Stimulated activated CD4-positive, alpha-beta T cell treated with anti-CD3 and anti-CD28 coated beads, Interleukin-1b, Interleukin-23, amount 100 ng/mL, for 24 hours (primary cell): Measurements from ENCODE around the gene DUSP10.

Experiments
- DNase-seq, 4 experiments: peaks; one replicate each; pipeline ENCODE4 v3.0.0-alpha.2; 2020; ENCODE audit warnings: low read depth in 4 of 4, low spot score in 1 of 4

DUSP10 gene

DNA sequence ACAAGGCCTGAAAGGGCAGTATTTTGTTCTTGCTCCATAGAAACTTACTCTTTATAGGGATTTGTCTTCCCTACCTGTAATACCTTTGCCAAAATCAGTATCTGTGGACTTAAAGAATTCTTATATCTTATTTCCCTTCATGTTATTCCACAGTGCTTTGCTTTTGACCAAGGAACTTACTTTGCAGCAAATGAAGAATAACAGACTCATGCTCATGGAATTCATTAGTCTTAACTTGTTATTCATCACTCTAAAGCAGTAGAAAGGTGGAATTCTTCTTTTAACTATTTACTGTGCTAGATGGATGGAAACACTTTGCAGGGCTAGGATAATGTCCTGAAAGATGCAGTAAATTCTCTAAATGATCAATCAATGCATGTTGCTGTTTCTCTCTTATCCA, 45.9 kb downstream of the DUSP10 start:
- DNase-seq, result no peak

DNA sequence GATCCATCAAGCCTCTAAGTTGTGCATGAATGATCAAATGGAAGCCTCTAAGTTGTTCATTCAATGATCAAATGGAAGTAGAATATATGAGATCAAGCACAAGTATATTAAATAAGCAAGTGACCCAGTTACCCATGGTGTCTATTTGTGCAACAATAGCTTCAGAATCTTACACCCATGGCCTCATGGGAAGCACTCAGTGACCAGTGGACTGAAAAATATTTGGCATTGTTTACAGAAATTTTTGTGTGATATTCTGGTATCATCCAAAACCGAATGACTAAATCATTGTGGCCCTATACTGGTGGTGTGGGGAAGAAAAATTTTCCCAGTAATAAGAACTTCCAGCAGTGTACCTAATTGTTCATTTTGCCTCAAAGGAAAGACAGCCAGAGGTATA, 46.6 kb downstream of the DUSP10 start:
- DNase-seq, result no peak

DNA sequence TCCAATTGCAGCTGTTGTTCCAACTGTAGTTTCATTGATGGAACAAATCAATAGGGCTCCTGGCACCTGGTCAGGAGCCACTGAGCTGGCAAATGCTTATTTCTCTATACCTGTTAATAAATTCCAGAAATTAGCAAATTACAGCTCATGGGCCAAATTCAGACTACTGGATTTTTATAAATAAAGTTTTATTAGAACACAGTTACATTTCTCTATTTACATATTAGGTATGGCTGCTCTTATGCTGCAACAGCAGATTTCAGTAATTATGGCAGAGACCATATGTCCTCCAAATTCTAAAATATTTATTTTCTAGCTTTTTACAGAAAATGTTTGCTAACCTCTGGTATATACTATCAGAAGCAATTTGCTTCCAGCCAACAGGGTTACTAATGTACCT, 47.8 kb downstream of the DUSP10 start:
- no peak for DNase-seq

DNA sequence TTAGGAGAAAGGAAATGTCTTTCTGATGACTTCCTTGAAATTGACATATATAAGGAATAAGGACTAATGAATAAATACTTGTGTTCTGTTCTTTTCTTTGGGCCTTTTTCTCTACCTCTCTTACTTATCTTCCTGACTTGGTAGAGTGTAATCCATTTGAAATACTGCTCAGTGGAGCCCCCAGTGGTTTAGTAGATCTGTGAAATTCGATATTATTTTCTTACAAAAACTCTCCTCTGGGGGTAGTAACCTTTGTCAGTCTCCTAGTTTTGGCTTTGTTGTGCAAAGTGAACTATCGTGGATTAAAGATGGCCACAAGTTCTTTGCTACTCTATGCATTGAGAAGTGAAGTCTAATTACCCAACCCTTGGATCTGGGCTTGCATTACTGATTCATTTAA, 48.8 kb downstream of the DUSP10 start:
- DNase-seq, result no peak

DNA sequence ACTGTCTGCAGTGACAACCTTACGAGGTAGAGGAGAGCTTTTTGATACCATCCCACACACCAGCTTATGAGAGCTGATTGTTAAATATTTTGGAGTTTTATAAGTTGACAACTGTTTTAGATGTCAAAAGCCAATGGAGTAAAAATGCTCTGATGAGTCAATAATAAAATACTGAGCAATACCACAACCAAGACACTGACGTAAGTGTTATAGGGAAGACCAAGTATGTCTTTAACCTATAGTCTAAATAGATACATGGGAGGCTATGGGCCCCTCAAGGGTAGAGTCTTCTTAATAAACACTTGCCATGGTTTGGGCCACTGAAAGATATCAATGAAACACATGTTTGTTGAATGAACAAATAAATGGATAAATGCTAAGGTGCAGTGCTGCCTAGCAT, 49.2 kb downstream of the DUSP10 start:
- no peak for DNase-seq

DNA sequence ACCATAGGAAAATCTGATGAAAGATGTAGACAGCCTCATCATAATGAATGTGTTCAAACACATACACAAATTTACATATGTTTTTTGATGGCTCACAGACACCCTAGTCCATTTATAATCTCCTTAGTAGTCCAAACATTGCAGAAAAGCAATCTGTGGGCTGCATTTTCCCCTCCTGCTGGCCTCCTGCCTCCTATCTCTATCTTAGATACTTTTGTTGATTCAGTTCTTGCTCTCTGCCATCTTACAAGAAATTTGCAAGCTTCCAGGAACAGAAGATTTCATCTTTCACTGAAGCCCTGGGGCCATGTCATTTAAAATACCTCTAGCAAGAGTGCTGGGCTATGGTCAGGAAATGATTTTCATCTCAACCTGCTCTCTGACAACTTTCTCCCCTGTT, 50.6 kb downstream of the DUSP10 start:
- no peak for DNase-seq

DNA sequence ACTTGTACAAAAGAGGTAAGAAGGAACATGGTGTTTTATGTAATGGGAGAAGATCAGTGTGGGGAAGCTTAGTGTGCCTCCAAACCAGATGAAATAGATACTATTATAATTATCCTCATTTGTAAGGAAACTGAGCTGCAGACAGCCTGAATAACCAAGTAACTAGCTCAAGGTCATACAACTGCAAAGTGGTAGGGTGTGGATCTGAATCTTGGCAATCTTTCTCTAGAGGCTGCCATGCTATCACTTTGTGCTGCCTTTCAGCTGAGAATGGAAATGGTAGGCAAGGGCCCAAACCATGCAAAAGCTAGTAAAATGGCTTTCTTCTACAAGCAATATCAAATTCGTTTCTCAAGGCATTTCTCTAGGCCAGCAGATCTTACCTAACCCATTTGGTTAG, 51.0 kb downstream of the DUSP10 start:
- no peak for DNase-seq

DNA sequence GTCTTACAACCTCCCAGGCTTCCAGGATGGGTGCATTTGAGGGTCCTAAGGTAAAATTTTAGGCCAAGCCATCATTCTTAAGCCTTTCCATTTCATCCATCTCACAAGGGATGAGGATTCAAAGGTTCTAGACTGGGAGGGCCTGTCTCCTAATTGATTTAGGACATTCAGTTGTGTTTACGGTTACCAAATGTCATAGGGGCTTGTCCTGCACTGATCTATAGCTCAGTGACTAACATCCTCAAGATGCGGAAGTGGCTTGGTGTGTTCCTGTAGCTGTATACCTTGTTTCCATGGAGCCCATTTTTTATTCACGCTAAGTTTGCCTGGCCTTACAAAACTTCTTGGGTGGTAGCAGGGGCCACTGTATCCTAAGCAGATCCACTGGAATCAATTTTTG, 52.8 kb downstream of the DUSP10 start:
- no peak for DNase-seq

DNA sequence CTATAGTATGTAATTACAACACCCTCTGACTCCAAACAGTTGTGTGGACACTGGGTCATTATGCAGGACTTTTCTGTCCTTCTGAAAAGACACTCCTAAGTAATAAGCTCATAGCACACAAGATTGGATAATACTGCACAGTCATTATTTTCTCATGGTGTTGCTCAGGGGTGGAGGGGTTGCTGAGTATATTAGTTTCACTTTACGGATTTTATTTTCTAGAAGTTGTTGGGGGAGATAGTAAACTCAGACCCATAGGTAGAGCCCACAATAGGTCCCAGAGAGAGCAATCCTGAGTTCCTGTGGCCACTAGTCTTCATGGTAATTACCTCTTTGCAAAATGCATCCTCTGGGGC, 53.4 kb downstream of the DUSP10 start:
- DNase-seq, result no peak

DNA sequence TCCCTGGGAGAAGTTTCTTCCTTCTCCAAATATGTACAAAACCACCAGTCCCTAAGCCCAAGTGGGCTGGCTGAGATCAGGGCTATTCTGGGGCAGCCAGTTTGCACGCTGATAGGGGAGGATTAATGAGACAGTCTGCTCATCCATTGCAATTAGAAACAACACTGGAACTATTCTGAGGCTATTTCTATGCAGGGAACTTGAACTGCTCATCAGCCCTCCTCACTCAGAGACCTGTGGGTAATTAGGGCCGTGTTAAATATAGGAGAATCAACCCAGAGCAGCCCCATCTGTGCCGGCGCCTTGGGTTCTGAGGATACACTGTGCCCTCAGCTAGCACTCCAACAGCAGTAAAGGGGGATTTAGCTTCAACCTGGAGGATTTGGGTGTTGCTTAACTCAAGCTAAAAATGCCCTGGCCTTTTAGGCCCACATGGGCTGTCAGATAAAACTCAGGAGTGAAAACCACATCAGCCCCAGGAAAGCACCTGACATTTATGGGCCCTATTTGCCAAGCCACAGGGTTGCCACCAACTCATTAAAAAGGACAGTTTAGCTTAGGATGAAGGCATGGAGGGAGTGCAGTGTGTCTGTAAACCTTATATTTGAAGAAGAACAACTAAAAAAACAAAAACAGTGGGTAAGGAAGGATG, 53.9 kb downstream of the DUSP10 start:
- no peak for DNase-seq

DNA sequence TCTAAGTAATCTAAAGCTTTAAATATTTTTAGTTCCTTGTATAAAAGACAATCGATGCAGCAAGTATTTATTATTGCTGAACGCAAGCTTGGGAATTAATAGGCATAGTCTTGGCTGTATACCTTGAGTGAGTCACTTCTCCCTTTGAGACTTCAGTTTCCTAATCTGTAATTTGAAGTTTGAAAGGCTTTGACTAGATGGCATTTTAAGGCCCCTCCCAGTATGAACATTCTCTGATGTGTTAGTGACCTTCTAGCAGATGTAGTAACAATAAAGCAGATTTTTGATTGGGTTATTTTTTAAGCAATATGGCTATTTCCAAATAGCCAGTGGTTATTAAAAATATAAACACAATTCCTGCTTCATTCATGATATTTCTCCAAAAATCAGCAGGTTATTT, 58.2 kb downstream of the DUSP10 start:
- DNase-seq, result no peak

DNA sequence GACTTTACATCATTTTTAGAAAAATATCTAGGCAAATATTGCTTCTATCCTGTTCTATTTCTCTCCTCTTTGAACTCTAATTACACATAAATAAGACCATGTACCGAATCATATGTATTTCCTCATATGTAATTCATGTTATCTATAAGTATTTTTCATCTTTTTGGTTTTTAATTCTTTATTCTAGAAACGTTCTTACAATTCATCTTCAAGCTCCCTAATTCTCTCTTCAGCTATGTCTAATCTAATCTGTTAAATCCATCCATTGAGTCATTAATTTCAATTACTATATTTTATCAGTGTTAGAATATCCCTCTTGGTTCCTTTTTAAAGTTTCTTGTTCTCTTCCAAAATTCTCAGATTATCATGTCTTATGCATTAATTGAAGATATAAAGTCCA, 61.8 kb downstream of the DUSP10 start:
- DNase-seq, result no peak

DNA sequence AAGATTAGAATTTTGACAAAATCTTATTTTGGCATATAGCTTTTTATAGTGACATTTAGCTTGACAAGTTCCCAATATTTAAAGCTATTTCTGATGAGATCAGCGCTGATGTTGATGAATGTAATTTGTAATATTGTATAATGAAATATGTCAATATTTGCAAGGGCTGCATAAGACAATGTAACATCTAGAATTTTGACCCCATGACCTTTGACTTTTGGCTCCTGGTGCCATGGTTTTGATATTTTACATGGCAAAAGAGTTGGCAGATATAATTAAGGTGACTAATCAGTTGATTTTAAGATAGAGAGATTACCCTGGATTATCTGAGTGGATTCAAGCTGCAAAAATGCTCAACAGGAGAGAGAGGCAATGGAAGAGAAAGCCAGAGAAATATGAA, 63.9 kb downstream of the DUSP10 start:
- no peak for DNase-seq

DNA sequence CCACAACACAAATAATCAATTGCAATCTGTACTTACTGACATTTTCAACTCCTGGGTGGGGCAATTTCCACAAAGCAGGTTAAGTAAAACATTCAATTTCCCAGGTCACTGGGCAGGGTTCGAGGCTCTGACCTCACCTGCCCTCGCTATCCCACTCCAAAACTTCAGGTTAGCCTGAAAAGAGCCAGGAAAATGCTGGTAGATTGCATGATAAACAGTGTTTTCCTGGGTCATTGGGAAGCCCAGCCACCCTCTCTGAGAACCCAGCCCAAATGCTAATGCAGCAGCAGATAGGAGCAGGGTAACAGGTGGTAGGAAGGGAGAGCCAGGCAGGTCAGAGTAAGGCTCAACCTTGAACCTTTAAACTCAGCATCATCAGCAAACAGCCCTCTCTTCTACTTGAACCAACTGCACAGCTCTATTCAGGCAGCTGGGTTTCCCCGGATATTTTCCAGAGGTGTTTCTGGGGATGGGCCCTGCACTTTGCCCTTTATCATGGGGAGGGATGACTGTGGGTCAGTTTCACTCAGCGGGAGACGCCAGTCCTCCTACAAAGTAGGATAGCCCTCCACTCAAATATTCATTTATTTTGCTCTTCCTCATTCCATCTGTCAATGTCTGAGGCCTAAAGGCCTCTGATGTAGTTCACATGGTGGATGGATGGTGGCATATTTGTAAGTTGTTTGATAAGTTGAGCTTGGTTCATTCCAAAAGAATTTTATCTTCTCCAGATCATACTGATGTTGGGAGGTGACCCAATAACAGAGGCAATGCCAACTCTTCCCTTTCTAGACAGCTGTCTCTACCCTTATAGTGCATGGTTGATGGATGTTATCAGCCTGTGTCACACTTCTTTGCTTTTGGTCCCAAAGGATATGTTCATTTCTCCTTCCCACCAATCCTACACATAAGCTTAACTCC, 65.7 kb downstream of the DUSP10 start:
- no peak for DNase-seq

DNA sequence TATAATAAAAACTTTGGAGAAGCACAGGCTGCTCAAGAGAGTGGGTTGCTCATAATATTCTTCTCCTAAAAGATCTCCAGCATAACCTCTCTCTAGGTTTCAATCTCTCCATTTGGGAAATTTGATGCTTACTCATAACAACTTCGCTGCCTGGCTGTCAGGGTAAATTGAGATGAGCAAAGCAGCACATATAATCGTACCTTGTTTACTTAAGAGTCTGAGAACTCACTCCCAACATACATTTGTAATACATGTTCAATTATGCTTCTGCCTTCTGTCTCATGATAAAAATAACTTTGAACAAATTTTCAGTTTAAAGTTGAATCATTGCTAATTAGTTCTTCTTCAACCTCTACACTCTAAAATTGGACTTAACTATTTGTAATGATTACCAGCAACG, 68.9 kb downstream of the DUSP10 start:
- no peak for DNase-seq

DNA sequence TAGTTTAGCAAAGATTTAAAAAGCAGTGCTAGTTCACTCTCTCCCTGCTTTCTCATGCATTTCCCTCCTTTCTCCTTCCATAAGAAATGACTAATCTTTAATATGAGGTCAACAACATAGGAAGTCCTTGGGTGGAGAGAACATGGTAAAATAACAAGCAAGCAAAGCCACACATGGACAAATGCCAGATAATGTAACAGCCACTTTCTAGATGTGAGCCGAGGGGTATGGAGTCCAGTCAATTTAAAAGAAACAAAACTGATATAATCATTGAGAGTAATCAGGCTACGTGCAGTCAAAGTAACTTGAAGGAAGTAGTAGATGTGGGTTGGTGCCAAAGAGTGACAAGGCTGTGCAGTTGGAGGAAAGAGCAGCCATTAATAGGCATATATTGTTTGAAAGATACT, 69.6 kb downstream of the DUSP10 start:
- DNase-seq, result no peak

DNA sequence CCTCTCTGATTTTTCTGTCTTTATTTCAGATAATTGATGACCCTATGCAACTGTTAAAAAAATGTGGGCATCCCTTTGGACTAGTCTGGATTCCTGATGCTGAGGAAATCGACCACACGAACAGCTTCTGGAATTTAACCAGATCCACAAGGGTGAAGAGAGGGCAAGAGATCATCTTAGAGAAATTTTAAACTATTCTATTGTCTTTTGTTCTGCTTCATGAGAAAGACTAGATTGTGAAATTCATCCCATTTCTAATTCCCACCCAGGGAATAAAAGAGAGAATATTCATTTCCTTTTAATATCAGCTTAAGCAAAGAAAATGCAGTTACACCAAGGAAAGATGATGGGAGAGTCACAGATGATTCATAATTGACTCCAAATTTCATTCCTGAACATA, 71.8 kb downstream of the DUSP10 start:
- DNase-seq, result no peak

DNA sequence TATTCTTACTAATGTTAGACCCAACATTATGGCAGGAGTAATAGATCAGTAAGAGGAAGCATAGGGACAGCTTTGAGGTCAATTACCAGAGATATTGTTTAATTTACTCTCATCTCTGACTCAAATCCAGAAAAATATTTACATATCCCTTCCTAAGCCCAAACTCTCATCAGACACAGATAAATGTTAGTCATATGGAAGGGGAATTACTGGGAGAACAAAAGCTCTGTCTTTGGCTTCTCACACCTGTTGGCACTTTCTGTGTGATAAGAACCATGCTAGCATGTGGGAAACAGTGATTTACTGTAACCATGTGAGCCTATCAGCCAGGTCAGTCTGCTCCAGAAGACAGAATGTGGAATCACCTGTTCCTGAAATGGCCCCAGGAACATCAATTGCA, 72.4 kb downstream of the DUSP10 start:
- no peak for DNase-seq

DNA sequence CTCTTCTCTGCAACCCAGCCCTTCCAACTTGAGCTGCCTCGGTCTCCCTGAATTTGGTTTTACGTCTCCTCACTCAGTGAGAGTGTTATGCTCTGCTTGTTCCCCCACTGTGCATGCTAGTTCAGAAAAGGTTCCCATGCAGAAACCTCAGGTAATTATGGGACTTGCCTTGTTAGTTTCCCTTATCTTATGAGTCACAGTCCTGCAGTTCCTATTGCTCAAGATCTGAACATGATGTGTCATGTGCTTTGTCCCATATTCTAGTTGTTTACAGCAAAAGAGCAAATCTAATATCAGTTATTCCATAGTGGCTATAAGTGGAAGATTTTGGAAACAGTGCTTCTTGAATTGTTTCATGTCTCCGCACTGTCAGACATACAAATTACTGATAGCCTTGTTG, 74.4 kb downstream of the DUSP10 start:
- DNase-seq, result no peak

DNA sequence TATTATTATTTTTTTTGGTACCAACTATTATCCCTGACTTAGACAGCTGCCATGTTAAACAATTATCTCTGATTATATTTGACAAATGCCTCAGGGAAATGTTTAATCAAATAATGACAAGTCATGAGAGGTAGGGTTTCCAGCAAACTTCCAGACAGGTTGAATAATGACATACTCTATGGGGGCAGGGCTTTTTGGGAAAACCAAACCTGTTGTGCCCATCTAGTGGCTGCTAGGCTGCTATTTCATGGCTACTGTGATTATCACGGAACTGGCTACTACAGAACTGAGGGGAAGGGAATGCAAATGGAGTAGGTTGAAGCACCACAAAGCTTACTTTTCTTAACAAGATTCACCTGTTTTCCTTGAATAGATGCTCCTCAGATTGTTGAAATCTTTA, 77.6 kb downstream of the DUSP10 start:
- no peak for DNase-seq

DNA sequence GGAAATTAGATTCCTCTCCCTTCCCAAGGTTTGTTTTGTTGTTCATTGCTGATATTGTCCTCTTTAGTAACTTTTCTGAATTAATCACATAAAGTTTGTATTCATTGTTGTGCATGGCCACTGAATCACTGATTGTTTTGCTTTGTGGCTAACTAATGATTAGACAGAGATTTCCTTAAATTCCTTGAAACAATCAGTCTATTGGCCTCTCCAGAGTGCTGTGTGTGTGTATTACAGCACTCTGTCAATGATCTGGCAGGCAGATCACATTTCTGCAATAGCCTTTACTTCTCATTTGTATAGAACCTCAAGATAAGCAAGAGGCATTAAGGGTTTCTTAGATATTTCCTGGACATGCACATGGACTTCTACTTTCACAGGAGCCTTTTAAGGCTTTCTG, 78.6 kb downstream of the DUSP10 start:
- DNase-seq, result no peak

DNA sequence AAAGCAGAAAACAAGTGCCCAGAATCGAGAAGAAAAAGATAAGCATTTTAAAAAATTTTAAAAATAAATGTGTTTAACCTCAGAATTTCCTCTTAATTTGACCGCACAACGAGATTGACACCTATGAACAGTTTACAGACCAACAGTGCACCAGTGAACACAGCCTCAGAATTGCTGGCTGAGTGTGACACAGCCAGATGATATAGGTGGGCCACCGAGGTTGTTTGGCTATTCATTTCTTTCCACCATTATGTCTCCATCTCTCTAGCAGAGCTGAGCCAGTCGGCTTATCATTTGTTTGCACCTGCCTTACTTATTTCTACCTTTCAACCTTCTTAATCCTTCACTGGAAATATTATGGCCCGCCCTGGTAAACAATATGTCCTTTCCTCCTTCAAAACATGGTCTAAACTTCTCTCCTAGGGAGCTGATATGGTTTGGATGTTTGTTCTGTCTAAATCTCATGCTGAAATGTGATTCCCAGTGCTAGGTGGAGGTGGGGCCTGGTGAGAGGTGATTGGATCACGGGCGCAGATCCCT, 86.1 kb downstream of the DUSP10 start:
- no peak for DNase-seq
